Measurements from ENCODE around the gene AXDND1. TPM values are rescaled to one million over a fixed set of nuclear protein-coding genes. Genes with fewer than 3 reads are reported as not detected.
A peak's percentile ranks its signal among the peaks of the same experiment; 100 is the strongest.

Gene AXDND1
- total and polyA plus RNA-seq, 2 of the 8 experiments (the other 6 are each of a cell fraction or from before 2014, with no cell fraction given) = 0.61 TPM; not detected in 1

DNA sequence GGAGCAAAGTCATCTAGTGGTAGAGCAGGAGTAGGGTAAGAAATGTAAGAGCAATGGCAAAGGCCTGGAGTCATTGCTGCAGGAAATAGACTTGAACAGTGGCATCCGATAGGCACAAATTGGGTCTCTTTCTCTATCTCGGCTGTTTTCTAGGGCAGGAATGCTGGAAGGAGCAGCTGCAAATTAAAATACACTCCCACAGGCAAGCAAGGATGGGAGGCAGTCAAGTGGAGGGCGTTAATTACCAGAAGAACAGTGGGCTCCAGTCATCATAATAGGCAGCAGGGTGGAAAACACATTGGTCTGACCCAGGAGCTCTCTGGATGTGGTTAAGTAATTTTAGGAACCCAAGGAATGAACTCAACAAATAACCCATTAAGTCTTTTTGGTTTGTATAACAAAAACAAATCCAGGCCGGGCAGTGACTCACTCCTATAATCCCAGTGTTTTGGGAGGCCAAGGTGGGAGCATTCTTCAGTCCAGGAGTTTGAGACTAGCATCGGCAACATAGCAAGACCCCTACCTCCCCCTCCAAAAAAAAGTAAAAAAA, 218.1 kb downstream of the AXDND1 start:
- Histone ChIP-seq H2AFZ (ENCODE audit: low read length) (0 out of 2 replicates have a peak overlapping the region, but pooled peaks have one; percentile 4), H2BK12ac (ENCODE audit: low read depth, low read length) (no peak overlapping the region), H4K5ac (ENCODE audit: insufficient read length, low read depth, low read length) (no peak overlapping the region), H3K4ac (replicated peaks; ENCODE audit: insufficient read length, low read depth, low read length) (no peak overlapping the region), H3K56ac (replicated peaks; ENCODE audit: insufficient read length, low read depth, low read length) (no peak overlapping the region), H3K79me1 (ENCODE audit: low read depth, low read length) (no peaks in the 10 kb centered on the region), H3K4me3 (ENCODE audit: extremely low read depth in 1 of 4, insufficient read depth in 2 of 4, low read depth in 3 of 4, low read length in 4 of 4) (no peak overlapping the region), H3K9ac (replicated peaks in 1 of 4; ENCODE audit: extremely low read depth in 1 of 4, low read depth in 3 of 4, low read length in 3 of 4) (no peak overlapping the region), H3K23me2 (ENCODE audit: low read depth, low read length) (no peaks in the 10 kb centered on the region), H3K18ac (ENCODE audit: extremely low read depth, low read length) (0 out of 2 replicates have a peak overlapping the region, but pooled peaks have one; percentile 48), H3K27ac (ENCODE audit: low read depth, low read length) (no peak overlapping the region), H3K23ac (ENCODE audit: insufficient read length) (no peak overlapping the region), H3K4me2 (ENCODE audit: insufficient read depth in 1 of 2, low read depth in 2 of 2, low read length in 2 of 2) (no peak overlapping the region), H3K27me3 (replicated peaks in 1 of 4; ENCODE audit: control insufficient read depth in 3 of 4, extremely low read depth in 1 of 4, insufficient read depth in 3 of 4, low read length in 3 of 4) (peaks cover 5 to 24% (median 19%) of the 10 kb centered on the region in 4 experiments), H3K9me3 (ENCODE audit: insufficient read depth in 2 of 2, low read depth in 1 of 2, low read length in 1 of 2) (peaks cover 1 to 3% of the 10 kb centered on the region in 2 experiments; a peak in 2 of 4 replicates), H2BK15ac (ENCODE audit: low read length) (no peak overlapping the region), H3K4me1 (replicated peaks in 1 of 4; ENCODE audit: control insufficient read depth in 3 of 4, insufficient read depth in 4 of 4, low read length in 3 of 4) (peaks cover 0 to 4% (median 2%) of the 10 kb centered on the region in 4 experiments; a peak in 2 of 7 replicates), H3K79me2 (ENCODE audit: control insufficient read depth in 1 of 2, insufficient read depth in 2 of 2, low read length in 2 of 2) (no peaks in the 10 kb centered on the region), H2BK20ac (ENCODE audit: low read length) (no peak overlapping the region), H4K8ac (ENCODE audit: extremely low read depth, insufficient read depth, low read length) (no peak overlapping the region), H2BK5ac (ENCODE audit: low read depth, low read length) (no peak overlapping the region), H4K91ac (replicated peaks; ENCODE audit: insufficient read length, low read length) (no peak overlapping the region), H3K14ac (ENCODE audit: insufficient read length) (no peak overlapping the region), H2BK120ac (replicated peaks; ENCODE audit: low read depth, low read length) (no peak overlapping the region), H2AK5ac (ENCODE audit: low read depth, low read length) (no peak overlapping the region), H4K20me1 (replicated peaks in 1 of 2; ENCODE audit: control insufficient read depth in 1 of 2, insufficient read depth in 2 of 2, low read length in 2 of 2) (no peaks in the 10 kb centered on the region), H3K36me3 (ENCODE audit: control insufficient read depth in 2 of 4, insufficient read depth in 4 of 4, low read length in 3 of 4) (no peaks in the 10 kb centered on the region)
- no peak for FAIRE-seq
- 85% methylated on average over 5 of the region's 5 CpGs; no CpG with 5 or more reads in 1 of the 2 experiments for WGBS, 2 experiments (ENCODE audit: extremely low coverage in 1 of 2, insufficient coverage in 1 of 2, insufficient read length in 1 of 2, insufficient replicate concordance in 2 of 2, low coverage in 1 of 2, low lambda C conversion rate in 2 of 2, missing lambda C conversion rate in 1 of 2)
- DNase-seq (ENCODE audit: low read depth in 1 of 2, low spot score in 2 of 2) = no peak
- POLR2A ChIA-PET (ENCODE audit: partially characterized antibody) = no interaction called here
- no peak for TF ChIP-seq POLR2AphosphoS5 (IDR thresholded peaks at IDR 0.05; ENCODE audit: low read depth, low read length)
- CTCF ChIA-PET (ENCODE audit: partially characterized antibody) = interaction anchor here (0.7 to 3.0 kb wide), 3 partner anchors 9 to 1081 kb away, joined by 3 to 8 read pairs (median 3); no protein-coding TSS in a partner anchor
